Renal cortical epithelial cell (primary cell): ENCODE results near the gene RASSF8. TPM values are rescaled to one million over a fixed set of nuclear protein-coding genes. Genes with fewer than 3 reads are reported as not detected.

Source experiments
- DNase-seq: peaks from one replicate; pipeline ENCODE4 v3.0.0-alpha.2; 2011; ENCODE audit warnings: low read depth
- total RNA-seq: library from RNA; depleted of rRNA; stranded (reverse); fragments of >200 nt; gene quantifications from 2 replicates; pipeline ENCODE4 v1.2.3, GENCODE V29; 2014

The RASSF8 gene
- total RNA-seq, 1 donor from 2014 or later: 68.5 TPM

GRCh38 chr12:26125400-26126339, 167.2 kb downstream of the RASSF8 start:
- DNase-seq: peak; percentile 83

GRCh38 chr12:26126340-26127284, 168.1 kb downstream of the RASSF8 start:
- peak; percentile 45 for DNase-seq

- no peak for DNase-seq
Measured at GRCh38 chr12:26127404-26127803, 168.9 kb downstream of the RASSF8 start.

GRCh38 chr12:26128168-26128567, 169.7 kb downstream of the RASSF8 start:
- no peak for DNase-seq

Other genes starting within 250 kb of the RASSF8 start
- gene BHLHE41, start 166.4 kb downstream of the RASSF8 start, total RNA-seq: 6.1 and 16.0 TPM in 2 replicates
- 8.5 and 12.8 TPM in 2 replicates for gene SSPN, start 236.9 kb downstream of the RASSF8 start, total RNA-seq